ENCODE data around the gene SLC25A25. TPM values are rescaled to one million over a fixed set of nuclear protein-coding genes. Genes with fewer than 3 reads are reported as not detected.
"Not testable (repeated sequence)": the region's sequence is repeated elsewhere in the genome, so short reads cannot be mapped to it uniquely, and the experiment has no call there.

The SLC25A25 gene
- total and polyA plus RNA-seq, 2 donors (not counting 3 experiments of a cell fraction or from before 2014, with no cell fraction given) = 18.1 to 20.2 TPM

DNA sequence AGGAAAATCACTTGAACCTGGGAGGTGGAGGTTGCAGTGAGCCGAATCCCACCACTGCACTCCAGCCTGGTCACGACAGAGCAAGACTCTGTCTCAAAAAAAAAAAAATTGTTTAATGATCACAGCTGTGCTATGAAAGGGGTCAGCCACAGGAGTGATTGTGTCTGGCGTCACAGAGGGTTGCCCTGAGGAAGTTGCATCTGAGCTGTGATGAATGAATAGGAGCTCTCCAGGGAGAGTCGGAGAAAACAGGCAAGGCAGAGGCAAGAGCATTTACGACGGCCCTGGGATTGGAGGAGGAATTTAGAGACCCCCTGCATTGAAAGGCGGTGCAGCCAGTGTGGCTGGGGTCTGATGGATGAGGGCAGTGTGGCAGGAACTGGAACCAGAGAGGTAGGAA, 26.0 kb upstream of the SLC25A25 start:
- Histone ChIP-seq H3K36me3 (ENCODE audit: control insufficient read depth in 2 of 2, extremely low read depth in 1 of 2, insufficient read depth in 2 of 2, low read length in 2 of 2) (no peaks in the 10 kb centered on the region), H3K9me1 (replicated peaks; ENCODE audit: control insufficient read depth, extremely low read depth, insufficient read depth, low read length) (no peaks in the 10 kb centered on the region), H3K79me2 (ENCODE audit: control insufficient read depth, insufficient read depth, low read length) (no peaks in the 10 kb centered on the region), H3K27ac (ENCODE audit: insufficient read depth, low read depth, low read length) (no peak overlapping the region), H3K4me3 (replicated peaks in 1 of 3; ENCODE audit: insufficient read depth in 1 of 3, low read depth in 1 of 3, low read length in 3 of 3) (no peak overlapping the region), H2AFZ (ENCODE audit: low read depth, low read length) (no peak overlapping the region), H4K20me1 (replicated peaks; ENCODE audit: control insufficient read depth, extremely low read depth, insufficient read depth, low read length) (no peaks in the 10 kb centered on the region), H3K9me3 (replicated peaks; ENCODE audit: control insufficient read depth, insufficient read depth, low read length) (no peaks in the 10 kb centered on the region), H3K4me1 (ENCODE audit: control insufficient read depth, extremely low read depth, insufficient read depth, low read length) (no peaks in the 10 kb centered on the region), H3K27me3 (ENCODE audit: control insufficient read depth in 2 of 2, insufficient read depth in 2 of 2, low read length in 2 of 2) (peaks cover 2 to 3% of the 10 kb centered on the region in 2 experiments), H3K9ac (replicated peaks; ENCODE audit: extremely low read depth, insufficient read depth, low read length) (no peak overlapping the region), H3K4me2 (ENCODE audit: insufficient read depth, low read length) (no peak overlapping the region)
- no TSS peak for BruUV-seq (replicated peaks)
- dilution Hi-C loops (cut with MboI; ENCODE audit: extremely low pct_ligation_motif_present, low sequenced_read_pairs) (no loop called here), intact Hi-C loops (cut with micrococcal nuclease) (no loop called here)
- CTCF ChIA-PET = interaction anchor here (0.7 to 9.3 kb wide), 4 partner anchors 43 to 98 kb away, joined by 3 to 203 read pairs (median 4); no protein-coding TSS in a partner anchor
- POLR2A ChIA-PET = interaction anchor here (0.7 kb wide), 1 partner anchor 28 kb away, joined by 3 read pairs; no protein-coding TSS in a partner anchor
- DNase-seq (ENCODE audit: low read depth, low spot score) = no peak
- no peak for FAIRE-seq
- no peak for TF ChIP-seq POLR2A (IDR thresholded peaks at IDR 0.05; ENCODE audit: low read depth, low read length)

DNA sequence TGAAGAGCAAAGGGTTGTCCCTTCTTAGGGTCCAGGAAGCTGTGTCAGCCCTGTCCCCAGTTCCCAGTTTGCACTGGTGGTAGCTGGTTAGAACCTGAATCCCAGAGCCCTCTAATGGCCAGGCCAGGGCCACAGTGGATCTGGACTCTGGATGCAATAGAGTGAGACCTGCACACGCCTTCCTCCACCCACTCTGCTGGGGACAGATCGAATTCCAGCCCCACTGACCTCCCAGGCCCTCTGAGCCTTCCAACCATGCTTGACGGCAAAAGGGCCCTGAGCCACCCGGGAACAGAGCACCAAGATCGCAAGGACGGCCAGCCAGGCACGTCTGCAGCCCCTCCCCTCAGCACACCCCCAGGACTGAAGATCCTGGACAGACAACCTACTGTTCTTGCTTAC, 24.6 kb upstream of the SLC25A25 start:
- no peaks in the 10 kb centered on the region for H3K9me3 ChIP-seq (replicated peaks; ENCODE audit: control insufficient read depth, insufficient read depth, low read length)
- DNase-seq (ENCODE audit: low read depth, low spot score) (no peak), FAIRE-seq (no peak)
- POLR2A ChIA-PET = no interaction called here
- CTCF ChIA-PET = interaction anchor here (0.9 to 4.5 kb wide), 6 partner anchors 9 to 101 kb away, joined by 3 to 25 read pairs (median 4); no protein-coding TSS in a partner anchor
- H3K4me1 ChIP-seq (ENCODE audit: control insufficient read depth, extremely low read depth, insufficient read depth, low read length) = no peaks in the 10 kb centered on the region
- dilution Hi-C loops (cut with MboI; ENCODE audit: extremely low pct_ligation_motif_present, low sequenced_read_pairs) = no loop called here
- H3K36me3 ChIP-seq (ENCODE audit: control insufficient read depth in 2 of 2, extremely low read depth in 1 of 2, insufficient read depth in 2 of 2, low read length in 2 of 2) = no peaks in the 10 kb centered on the region
- intact Hi-C loops (cut with micrococcal nuclease) = no loop called here
- H3K4me3 ChIP-seq (replicated peaks in 1 of 3; ENCODE audit: insufficient read depth in 1 of 3, low read depth in 1 of 3, low read length in 3 of 3) = no peak overlapping the region
- no peaks in the 10 kb centered on the region for H3K79me2 ChIP-seq (ENCODE audit: control insufficient read depth, insufficient read depth, low read length)
- TF ChIP-seq GATA2 (IDR thresholded peaks at IDR 0.05; ENCODE audit: insufficient read depth, insufficient read length, low read depth, low read length) = no peak
- TF ChIP-seq, protein P1, sequence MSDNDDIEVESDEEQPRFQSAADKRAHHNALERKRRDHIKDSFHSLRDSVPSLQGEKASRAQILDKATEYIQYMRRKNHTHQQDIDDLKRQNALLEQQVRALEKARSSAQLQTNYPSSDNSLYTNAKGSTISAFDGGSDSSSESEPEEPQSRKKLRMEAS (IDR thresholded peaks at IDR 0.05; ENCODE audit: insufficient read depth, insufficient read length) = no peak
- no peak for TF ChIP-seq FOS (IDR thresholded peaks at IDR 0.05; ENCODE audit: borderline replicate concordance, insufficient read depth, low read length)
- TF ChIP-seq, protein P2, sequence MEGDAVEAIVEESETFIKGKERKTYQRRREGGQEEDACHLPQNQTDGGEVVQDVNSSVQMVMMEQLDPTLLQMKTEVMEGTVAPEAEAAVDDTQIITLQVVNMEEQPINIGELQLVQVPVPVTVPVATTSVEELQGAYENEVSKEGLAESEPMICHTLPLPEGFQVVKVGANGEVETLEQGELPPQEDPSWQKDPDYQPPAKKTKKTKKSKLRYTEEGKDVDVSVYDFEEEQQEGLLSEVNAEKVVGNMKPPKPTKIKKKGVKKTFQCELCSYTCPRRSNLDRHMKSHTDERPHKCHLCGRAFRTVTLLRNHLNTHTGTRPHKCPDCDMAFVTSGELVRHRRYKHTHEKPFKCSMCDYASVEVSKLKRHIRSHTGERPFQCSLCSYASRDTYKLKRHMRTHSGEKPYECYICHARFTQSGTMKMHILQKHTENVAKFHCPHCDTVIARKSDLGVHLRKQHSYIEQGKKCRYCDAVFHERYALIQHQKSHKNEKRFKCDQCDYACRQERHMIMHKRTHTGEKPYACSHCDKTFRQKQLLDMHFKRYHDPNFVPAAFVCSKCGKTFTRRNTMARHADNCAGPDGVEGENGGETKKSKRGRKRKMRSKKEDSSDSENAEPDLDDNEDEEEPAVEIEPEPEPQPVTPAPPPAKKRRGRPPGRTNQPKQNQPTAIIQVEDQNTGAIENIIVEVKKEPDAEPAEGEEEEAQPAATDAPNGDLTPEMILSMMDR (IDR thresholded peaks at IDR 0.05; ENCODE audit: extremely low read depth in 1 of 2, insufficient read depth in 1 of 2, low read depth in 1 of 2, low read length in 2 of 2) = no peak
- no peak for TF ChIP-seq EZH2 (IDR thresholded peaks at IDR 0.05; ENCODE audit: borderline replicate concordance, low read depth, low read length, severe bottlenecking)
- no peak for TF ChIP-seq MYC (IDR thresholded peaks at IDR 0.05; ENCODE audit: low read depth, low read length)
- TF ChIP-seq JUN (IDR thresholded peaks at IDR 0.05; ENCODE audit: borderline replicate concordance, insufficient read depth, insufficient read length, low read depth) = no peak
- peaks cover 2 to 3% of the 10 kb centered on the region in 2 experiments for H3K27me3 ChIP-seq (ENCODE audit: control insufficient read depth in 2 of 2, insufficient read depth in 2 of 2, low read length in 2 of 2)
- H3K9me1 ChIP-seq (replicated peaks; ENCODE audit: control insufficient read depth, extremely low read depth, insufficient read depth, low read length) = no peaks in the 10 kb centered on the region
- no peak overlapping the region for H2AFZ ChIP-seq (ENCODE audit: low read depth, low read length)
- no peaks in the 10 kb centered on the region for H4K20me1 ChIP-seq (replicated peaks; ENCODE audit: control insufficient read depth, extremely low read depth, insufficient read depth, low read length)
- no TSS peak for BruUV-seq (replicated peaks)
- H3K9ac ChIP-seq (replicated peaks; ENCODE audit: extremely low read depth, insufficient read depth, low read length) = no peak overlapping the region
- no peak overlapping the region for H3K4me2 ChIP-seq (ENCODE audit: insufficient read depth, low read length)
- H3K27ac ChIP-seq (ENCODE audit: insufficient read depth, low read depth, low read length) = no peak overlapping the region

DNA sequence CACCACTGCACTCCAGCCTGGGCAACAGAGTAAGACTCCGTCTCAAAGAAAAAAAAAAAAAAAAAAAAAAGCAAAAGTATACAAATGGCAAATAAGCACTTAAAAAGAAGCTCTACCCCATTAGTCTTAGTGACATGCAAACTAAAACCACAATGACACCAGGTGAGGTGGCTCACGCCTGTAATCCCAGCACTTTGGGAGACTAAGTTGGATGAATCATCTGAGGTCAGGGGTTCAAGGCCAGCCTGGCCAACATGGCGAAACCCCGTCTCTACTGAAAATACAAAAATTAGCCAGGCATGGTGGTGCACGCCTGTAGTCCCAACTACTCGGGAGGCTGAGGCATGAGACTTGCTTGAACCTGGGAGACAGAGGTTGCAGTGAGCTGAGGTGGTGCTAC, 22.6 kb upstream of the SLC25A25 start:
- H3K9ac ChIP-seq (replicated peaks; ENCODE audit: extremely low read depth, insufficient read depth, low read length); H3K79me2 ChIP-seq (ENCODE audit: control insufficient read depth, insufficient read depth, low read length); dilution Hi-C loops (cut with MboI; ENCODE audit: extremely low pct_ligation_motif_present, low sequenced_read_pairs); H3K4me3 ChIP-seq (replicated peaks in 1 of 3; ENCODE audit: insufficient read depth in 1 of 3, low read depth in 1 of 3, low read length in 3 of 3); H3K9me1 ChIP-seq (replicated peaks; ENCODE audit: control insufficient read depth, extremely low read depth, insufficient read depth, low read length); intact Hi-C loops (cut with micrococcal nuclease); H3K27me3 ChIP-seq (ENCODE audit: control insufficient read depth in 2 of 2, insufficient read depth in 2 of 2, low read length in 2 of 2); H2AFZ ChIP-seq (ENCODE audit: low read depth, low read length); H3K4me2 ChIP-seq (ENCODE audit: insufficient read depth, low read length); H4K20me1 ChIP-seq (replicated peaks; ENCODE audit: control insufficient read depth, extremely low read depth, insufficient read depth, low read length); DNase-seq (ENCODE audit: low read depth, low spot score); FAIRE-seq; H3K9me3 ChIP-seq (replicated peaks; ENCODE audit: control insufficient read depth, insufficient read depth, low read length); H3K36me3 ChIP-seq (ENCODE audit: control insufficient read depth in 2 of 2, extremely low read depth in 1 of 2, insufficient read depth in 2 of 2, low read length in 2 of 2); H3K4me1 ChIP-seq (ENCODE audit: control insufficient read depth, extremely low read depth, insufficient read depth, low read length); H3K27ac ChIP-seq (ENCODE audit: insufficient read depth, low read depth, low read length); BruUV-seq (replicated peaks): not testable (repeated sequence)
- POLR2A ChIA-PET = interaction anchor here (0.6 kb wide), 2 partner anchors 22 to 63 kb away, joined by 3 read pairs; partner anchors contain the start of gene NAIF1
- CTCF ChIA-PET = interaction anchor here (0.6 to 4.5 kb wide), 3 partner anchors 11 to 29 kb away, joined by 3 to 25 read pairs (median 4); partner anchors contain the start of gene NAIF1

Data from endothelial cell of umbilical vein (primary cell).